Measurements from ENCODE around the gene BLCAP.

The BLCAP gene

GRCh38 chr20:37533154-37533715, 5.6 kb upstream of the BLCAP start:
- no peak for DNase-seq (ENCODE audit: low read depth in 1 of 2, low spot score in 1 of 2)
- no peak for TF ChIP-seq JUND (IDR thresholded peaks at IDR 0.05; ENCODE audit: low read depth)
- in situ Hi-C loops (cut with HindIII; ENCODE audit: low pct_unique_long_range_greater_than_20kb, low sequenced_read_pairs), result no loop called here

- in situ Hi-C loops (cut with HindIII; ENCODE audit: low pct_unique_long_range_greater_than_20kb, low sequenced_read_pairs), result no loop called here
- TF ChIP-seq JUND (IDR thresholded peaks at IDR 0.05; ENCODE audit: low read depth), result no peak
- DNase-seq (ENCODE audit: low read depth in 1 of 2, low spot score in 1 of 2), result no peak
Measured at GRCh38 chr20:37531856-37532255, 4.2 kb upstream of the BLCAP start.

- TF ChIP-seq JUND (IDR thresholded peaks at IDR 0.05; ENCODE audit: low read depth), result no peak
- in situ Hi-C loops (cut with HindIII; ENCODE audit: low pct_unique_long_range_greater_than_20kb, low sequenced_read_pairs), result no loop called here
- no peak for DNase-seq (ENCODE audit: low read depth in 1 of 2, low spot score in 1 of 2)
Measured at GRCh38 chr20:37530696-37531095, 3.0 kb upstream of the BLCAP start.

GRCh38 chr20:37529968-37530600, 2.4 kb upstream of the BLCAP start:
- in situ Hi-C loops (cut with HindIII; ENCODE audit: low pct_unique_long_range_greater_than_20kb, low sequenced_read_pairs), result no loop called here
- DNase-seq (ENCODE audit: low read depth in 1 of 2, low spot score in 1 of 2), result no peak

GRCh38 chr20:37529214-37529967, 1.7 kb upstream of the BLCAP start:
- in situ Hi-C loops (cut with HindIII; ENCODE audit: low pct_unique_long_range_greater_than_20kb, low sequenced_read_pairs), result no loop called here
- DNase-seq (ENCODE audit: low read depth in 1 of 2, low spot score in 1 of 2), result peak in 1 of 2 experiments; percentile 39
- no peak for TF ChIP-seq JUND (IDR thresholded peaks at IDR 0.05; ENCODE audit: low read depth)

More at GRCh38 chr20:37529968-37530600, 2.4 kb upstream of the BLCAP start:
- no peak for TF ChIP-seq JUND (IDR thresholded peaks at IDR 0.05; ENCODE audit: low read depth)

- no peak for TF ChIP-seq JUND (IDR thresholded peaks at IDR 0.05; ENCODE audit: low read depth)
- in situ Hi-C loops (cut with HindIII; ENCODE audit: low pct_unique_long_range_greater_than_20kb, low sequenced_read_pairs), result no loop called here
- DNase-seq (ENCODE audit: low read depth in 1 of 2, low spot score in 1 of 2), result no peak
Measured at GRCh38 chr20:37528446-37529213, 954 bp upstream of the BLCAP start.

GRCh38 chr20:37526839-37527637, 638 bp downstream of the BLCAP start:
- no peak for TF ChIP-seq JUND (IDR thresholded peaks at IDR 0.05; ENCODE audit: low read depth)
- peak in 1 of 2 experiments; percentile 40 for DNase-seq (ENCODE audit: low read depth in 1 of 2, low spot score in 1 of 2)
- in situ Hi-C loops (cut with HindIII; ENCODE audit: low pct_unique_long_range_greater_than_20kb, low sequenced_read_pairs), result no loop called here

- TF ChIP-seq JUND (IDR thresholded peaks at IDR 0.05; ENCODE audit: low read depth), result no peak
- in situ Hi-C loops (cut with HindIII; ENCODE audit: low pct_unique_long_range_greater_than_20kb, low sequenced_read_pairs), result no loop called here
- DNase-seq (ENCODE audit: low read depth in 1 of 2, low spot score in 1 of 2), result peak; percentile 61 to 64
Measured at GRCh38 chr20:37526238-37526838, 1.3 kb downstream of the BLCAP start.

- in situ Hi-C loops (cut with HindIII; ENCODE audit: low pct_unique_long_range_greater_than_20kb, low sequenced_read_pairs), result no loop called here
- no peak for DNase-seq (ENCODE audit: low read depth in 1 of 2, low spot score in 1 of 2)
- TF ChIP-seq JUND (IDR thresholded peaks at IDR 0.05; ENCODE audit: low read depth), result no peak
Measured at GRCh38 chr20:37525810-37526209, 1.9 kb downstream of the BLCAP start.

GRCh38 chr20:37524859-37525708, 2.6 kb downstream of the BLCAP start:
- in situ Hi-C loops (cut with HindIII; ENCODE audit: low pct_unique_long_range_greater_than_20kb, low sequenced_read_pairs), result no loop called here
- TF ChIP-seq JUND (IDR thresholded peaks at IDR 0.05; ENCODE audit: low read depth), result no peak
- no peak for DNase-seq (ENCODE audit: low read depth in 1 of 2, low spot score in 1 of 2)
